GM21529 (cell line): ENCODE results near the gene HNRNPCL4.
"Not testable (repeated sequence)": the region's sequence is repeated elsewhere in the genome, so short reads cannot be mapped to it uniquely, and the experiment has no call there.

Source experiments
- ATAC-seq: cut with Tn5 transposase; IDR thresholded peaks from one replicate; pipeline ENCODE4 v1.9.1; 2021; ENCODE audit not compliant: unreplicated experiment

Gene HNRNPCL4

DNA sequence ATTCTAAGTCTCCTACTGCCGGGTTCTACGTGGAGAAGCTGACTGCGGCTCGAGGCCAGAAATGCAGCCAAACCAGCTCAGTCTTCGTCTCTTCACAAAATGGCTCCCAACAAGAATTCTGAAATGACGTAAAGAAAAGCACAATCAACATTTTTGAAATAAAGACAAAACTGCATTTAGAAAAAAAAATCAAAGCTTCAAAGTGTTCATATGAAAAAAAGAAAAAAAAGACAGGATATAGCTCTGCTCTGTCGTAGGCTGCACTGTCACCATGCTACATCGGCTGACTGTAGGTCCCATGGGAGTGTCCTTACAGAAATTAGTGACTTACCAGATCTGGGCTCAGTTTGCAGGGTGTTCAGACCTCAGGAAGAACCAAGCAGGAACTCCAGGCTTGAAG lies at the start of gene HNRNPCL4:
Gene HNRNPCL4 (minus strand): TSS at position 101 of the 400 bp plus-strand sequence. CDS start 164 bp downstream, outside the sequence.
- not testable (repeated sequence) for ATAC-seq

DNA sequence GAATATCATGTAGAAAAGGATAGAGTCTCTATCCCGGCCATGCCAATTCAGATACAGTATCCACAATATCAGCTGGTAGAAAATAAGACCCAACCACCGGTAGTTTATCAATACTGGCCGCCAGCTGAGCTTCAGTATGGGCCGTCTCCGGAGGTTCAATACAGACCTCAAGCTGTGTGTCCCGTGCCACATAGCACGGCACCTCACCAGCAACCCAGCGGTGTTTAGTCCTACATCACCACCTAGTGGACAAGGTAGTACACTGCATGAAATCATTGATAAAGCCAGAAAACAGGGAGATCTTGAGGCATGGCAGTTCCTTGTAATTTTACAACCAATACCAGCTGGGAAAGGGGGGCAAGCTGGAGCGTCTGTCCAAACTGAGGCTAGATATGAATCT lies 43.3 kb upstream of the HNRNPCL4 start:
- not testable (repeated sequence) for ATAC-seq

DNA sequence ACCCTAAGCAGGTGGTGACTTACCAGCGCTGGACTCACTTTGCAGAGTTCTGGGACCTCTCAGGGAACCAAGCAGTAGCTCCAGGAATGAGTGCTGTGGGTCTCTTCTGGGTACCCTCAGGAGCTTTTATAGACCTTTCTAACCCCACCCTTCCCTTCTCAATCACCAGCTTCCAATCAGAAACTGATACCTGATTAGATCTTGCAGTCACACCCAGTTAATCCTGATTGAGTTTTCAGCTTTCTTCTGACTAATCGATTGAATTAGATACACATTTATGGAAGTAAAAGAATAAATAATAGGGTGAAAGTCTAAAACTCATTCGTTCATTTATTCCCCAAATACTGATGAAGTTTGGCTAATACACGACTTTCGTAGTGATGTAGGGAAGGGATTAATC lies 35.9 kb upstream of the HNRNPCL4 start, which contains the start of gene PRAMEF13:
Gene PRAMEF13 (minus strand): TSS at position 101 of the 400 bp plus-strand sequence. CDS start 1,820 bp downstream, outside the sequence.
- not testable (repeated sequence) for ATAC-seq

DNA sequence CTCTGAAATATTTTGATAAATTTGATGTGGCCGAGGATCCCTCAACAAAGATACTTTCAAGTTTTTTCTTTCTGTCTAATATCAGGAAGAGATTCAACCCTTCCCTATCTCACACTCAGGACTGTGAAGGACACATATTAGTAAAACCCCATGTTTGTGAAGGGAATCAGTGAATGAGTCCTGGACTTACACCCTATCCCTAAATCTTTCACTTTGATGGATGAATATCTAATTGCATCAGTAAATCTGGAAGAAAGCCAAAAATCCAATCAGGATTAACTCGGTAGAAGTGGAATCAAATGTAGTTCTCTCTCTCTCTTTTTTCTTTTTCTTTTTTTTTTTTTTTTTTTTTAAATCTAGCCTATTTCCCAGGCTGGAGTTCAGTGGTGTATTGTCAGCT lies 6.1 kb upstream of the HNRNPCL4 start, which contains the start of gene PRAMEF9:
Gene PRAMEF9 (plus strand): TSS at position 301 of the 400 bp plus-strand sequence. CDS start 3,433 bp downstream, outside the sequence.
- ATAC-seq, result not testable (repeated sequence)

DNA sequence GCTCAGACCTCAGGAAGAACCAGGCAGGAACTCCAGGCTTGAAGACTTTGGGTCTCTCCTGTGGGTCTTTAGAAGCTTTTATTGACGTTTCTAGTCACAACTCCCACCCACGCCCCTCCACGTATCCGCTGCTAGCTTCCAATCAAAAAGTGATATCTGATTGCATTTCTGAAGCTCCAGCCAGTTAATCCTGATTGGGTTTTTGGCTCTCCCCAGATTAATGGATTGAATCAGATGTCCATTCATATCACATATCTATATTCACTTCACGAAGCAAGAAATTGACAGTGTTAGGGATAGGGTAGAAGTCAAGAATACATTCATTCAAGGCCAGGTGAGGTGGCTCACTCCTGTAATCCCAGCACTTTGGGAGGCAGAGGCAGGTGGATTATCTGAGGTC lies 9.5 kb downstream of the HNRNPCL4 start, which contains the start of gene PRAMEF26:
Gene PRAMEF26 (minus strand): TSS at position 101 of the 400 bp plus-strand sequence. CDS start 2,914 bp downstream, outside the sequence.
- not testable (repeated sequence) for ATAC-seq

DNA sequence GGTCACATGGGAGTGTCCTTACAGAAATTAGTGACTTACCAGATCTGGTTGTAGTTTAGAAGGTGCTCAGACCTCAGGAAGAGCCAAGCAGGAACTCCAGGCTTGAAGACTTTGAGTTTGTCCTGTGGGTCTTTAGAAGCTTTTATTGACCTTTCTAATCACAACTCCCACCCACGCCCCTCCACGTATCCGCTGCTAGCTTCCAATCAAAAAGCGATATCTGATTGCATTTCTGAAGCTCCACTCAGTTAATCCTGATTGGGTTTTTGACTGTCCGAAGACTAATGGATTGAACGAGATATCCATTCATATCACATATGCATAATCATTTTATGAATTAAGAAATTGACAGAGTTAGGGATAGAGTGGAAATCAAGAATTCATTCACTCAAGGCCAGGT lies 48.7 kb downstream of the HNRNPCL4 start, which contains the start of gene HNRNPCL2:
Gene HNRNPCL2 (minus strand): TSS at position 101 of the 400 bp plus-strand sequence. CDS start 454 bp downstream, outside the sequence.
- not testable (repeated sequence) for ATAC-seq
